ENCODE data around the gene ABLIM3.

DNA sequence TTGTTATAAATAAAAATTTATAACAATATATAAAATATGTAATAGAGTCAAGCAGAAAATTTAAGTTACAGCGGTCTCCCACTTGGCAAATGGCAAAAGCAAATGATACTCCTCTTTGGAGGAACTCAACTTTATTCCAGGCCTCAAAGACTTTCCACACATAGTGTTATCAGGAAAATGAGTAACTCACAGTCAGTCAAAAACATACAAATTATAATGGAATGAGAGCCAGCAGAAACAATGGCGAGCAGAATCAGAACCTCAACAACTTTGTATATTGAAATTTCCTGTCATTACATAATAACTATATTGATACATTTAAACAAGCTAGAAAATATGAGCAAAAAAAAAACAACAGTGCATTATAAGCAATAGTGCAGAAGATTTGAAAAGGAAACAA lies 45.2 kb downstream of the ABLIM3 start:
- TF ChIP-seq, protein P1, sequence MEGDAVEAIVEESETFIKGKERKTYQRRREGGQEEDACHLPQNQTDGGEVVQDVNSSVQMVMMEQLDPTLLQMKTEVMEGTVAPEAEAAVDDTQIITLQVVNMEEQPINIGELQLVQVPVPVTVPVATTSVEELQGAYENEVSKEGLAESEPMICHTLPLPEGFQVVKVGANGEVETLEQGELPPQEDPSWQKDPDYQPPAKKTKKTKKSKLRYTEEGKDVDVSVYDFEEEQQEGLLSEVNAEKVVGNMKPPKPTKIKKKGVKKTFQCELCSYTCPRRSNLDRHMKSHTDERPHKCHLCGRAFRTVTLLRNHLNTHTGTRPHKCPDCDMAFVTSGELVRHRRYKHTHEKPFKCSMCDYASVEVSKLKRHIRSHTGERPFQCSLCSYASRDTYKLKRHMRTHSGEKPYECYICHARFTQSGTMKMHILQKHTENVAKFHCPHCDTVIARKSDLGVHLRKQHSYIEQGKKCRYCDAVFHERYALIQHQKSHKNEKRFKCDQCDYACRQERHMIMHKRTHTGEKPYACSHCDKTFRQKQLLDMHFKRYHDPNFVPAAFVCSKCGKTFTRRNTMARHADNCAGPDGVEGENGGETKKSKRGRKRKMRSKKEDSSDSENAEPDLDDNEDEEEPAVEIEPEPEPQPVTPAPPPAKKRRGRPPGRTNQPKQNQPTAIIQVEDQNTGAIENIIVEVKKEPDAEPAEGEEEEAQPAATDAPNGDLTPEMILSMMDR (optimal IDR thresholded peaks at IDR 0.05 in 1 of 3, IDR thresholded peaks at IDR 0.05 in 1 of 3, conservative IDR thresholded peaks at IDR 0.05 in 1 of 3; ENCODE audit: extremely low read depth in 1 of 3, insufficient read depth in 2 of 3, low read length in 3 of 3): no peak
- TF ChIP-seq EZH2 (IDR thresholded peaks at IDR 0.05; ENCODE audit: low read length): no peak
